ENCODE results near the gene NKD1.

NKD1 gene

DNA sequence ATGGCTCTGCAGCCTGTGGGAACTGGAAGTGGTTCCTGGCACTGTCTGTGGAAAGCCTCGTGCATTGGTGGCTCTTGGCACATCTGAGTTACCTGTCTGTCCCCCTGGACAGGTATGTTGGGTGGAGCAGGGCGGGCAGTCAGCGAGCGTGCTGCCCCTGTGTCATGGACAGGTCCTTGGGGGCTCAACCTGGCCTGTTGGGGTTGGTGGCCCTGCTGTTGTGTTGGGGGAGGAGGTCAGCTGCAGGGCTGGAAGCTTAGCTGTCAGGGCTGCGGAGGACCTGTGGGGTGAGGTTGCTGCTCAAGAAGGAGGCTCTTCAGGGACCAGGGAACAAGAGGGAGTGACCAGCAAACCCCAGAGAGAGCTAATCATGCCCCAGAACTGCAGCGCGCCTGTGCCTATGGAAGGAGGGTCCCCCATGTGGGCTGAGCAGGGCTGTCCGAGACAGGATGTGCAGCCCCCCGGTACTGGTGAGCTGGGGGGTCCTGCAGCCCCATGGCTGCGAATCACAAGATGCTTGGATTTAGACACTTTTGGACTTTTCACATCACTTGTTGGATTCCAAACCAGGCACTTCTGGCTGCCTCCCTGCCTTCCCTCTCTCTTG, 7.2 kb downstream of the NKD1 start:
- H3K27ac ChIP-seq = no peak overlapping the region
- no peaks in the 10 kb centered on the region for H3K36me3 ChIP-seq (replicated peaks)
- in situ Hi-C loops (cut with HindIII; ENCODE audit: low pct_ligation_motif_present, low sequenced_read_pairs) = no loop called here
- H3K27me3 ChIP-seq (replicated peaks) = peaks cover 16% of the 10 kb centered on the region
- DNase-seq = no peak
- TF ChIP-seq, protein P1, sequence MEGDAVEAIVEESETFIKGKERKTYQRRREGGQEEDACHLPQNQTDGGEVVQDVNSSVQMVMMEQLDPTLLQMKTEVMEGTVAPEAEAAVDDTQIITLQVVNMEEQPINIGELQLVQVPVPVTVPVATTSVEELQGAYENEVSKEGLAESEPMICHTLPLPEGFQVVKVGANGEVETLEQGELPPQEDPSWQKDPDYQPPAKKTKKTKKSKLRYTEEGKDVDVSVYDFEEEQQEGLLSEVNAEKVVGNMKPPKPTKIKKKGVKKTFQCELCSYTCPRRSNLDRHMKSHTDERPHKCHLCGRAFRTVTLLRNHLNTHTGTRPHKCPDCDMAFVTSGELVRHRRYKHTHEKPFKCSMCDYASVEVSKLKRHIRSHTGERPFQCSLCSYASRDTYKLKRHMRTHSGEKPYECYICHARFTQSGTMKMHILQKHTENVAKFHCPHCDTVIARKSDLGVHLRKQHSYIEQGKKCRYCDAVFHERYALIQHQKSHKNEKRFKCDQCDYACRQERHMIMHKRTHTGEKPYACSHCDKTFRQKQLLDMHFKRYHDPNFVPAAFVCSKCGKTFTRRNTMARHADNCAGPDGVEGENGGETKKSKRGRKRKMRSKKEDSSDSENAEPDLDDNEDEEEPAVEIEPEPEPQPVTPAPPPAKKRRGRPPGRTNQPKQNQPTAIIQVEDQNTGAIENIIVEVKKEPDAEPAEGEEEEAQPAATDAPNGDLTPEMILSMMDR (IDR thresholded peaks at IDR 0.05; ENCODE audit: low read depth, low read length, missing control alignments) = no peak
- H3K4me3 ChIP-seq (ENCODE audit: low read depth, low read length) = no peak overlapping the region

DNA sequence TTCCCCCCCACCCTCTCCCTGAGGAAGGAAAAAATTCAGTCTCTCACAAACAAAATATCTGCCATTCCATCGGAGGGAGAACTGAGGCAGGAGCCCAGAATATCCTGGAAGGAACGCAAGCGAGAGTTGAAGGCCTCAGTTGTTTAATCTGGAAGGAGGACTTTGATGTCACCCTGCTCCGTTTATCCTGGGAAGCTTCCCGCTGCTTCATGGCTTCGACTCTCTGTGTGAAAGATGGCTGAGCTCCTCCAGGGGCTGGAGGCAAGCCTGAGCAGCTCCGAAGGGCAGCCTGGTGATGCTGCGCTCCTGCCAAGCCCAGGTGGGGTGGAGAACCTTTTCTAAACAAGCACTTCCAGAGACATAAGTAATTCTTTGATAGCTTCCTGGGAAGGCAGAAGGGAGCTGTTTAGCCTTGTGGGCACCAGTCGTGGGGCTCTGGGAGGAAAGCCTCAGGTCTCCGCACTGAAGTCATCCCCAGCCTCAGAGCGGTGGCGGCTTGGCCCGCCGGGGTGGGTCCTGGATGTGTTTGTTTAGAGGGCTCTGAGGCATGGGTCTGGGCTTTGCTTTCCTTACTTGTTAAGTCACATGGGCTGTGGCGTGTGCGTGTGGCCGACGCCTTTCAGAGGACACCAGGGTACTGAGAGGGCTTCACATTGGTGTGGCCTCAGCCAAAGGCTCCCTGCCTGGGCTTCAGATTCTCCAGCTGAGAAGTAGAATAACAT, 7.9 kb downstream of the NKD1 start:
- H3K27me3 ChIP-seq (replicated peaks) = peaks cover 13% of the 10 kb centered on the region
- TF ChIP-seq, protein P1 (IDR thresholded peaks at IDR 0.05; ENCODE audit: low read depth, low read length, missing control alignments) = no peak

DNA sequence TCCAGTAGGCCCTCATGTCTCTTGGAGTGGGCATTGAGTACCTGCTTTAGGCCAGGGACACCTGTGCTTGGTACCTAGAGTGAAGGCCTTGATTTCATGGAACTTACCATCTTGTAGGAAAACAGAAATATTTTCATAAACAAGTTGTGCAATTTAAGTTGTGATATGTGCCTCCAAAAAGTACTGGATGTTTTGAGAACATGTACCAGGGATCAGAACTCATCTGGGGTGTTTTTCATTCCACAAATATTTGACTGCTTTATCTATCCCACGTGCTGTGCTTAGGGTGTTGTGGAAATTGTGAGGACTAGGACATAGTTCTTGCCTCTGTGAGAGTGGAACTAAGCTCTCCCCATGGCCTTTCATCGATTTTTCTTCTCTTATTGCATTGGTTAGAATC, 8.8 kb downstream of the NKD1 start:
- in situ Hi-C loops (cut with HindIII; ENCODE audit: low pct_ligation_motif_present, low sequenced_read_pairs) = no loop called here

More for the DNA sequence above, 7.9 kb downstream of the NKD1 start:
- Histone ChIP-seq H3K4me3 (ENCODE audit: low read depth, low read length) (no peak overlapping the region), H3K36me3 (replicated peaks) (no peaks in the 10 kb centered on the region), H3K27ac (no peak overlapping the region)
- in situ Hi-C loops (cut with HindIII; ENCODE audit: low pct_ligation_motif_present, low sequenced_read_pairs) = no loop called here
- DNase-seq = no peak

DNA sequence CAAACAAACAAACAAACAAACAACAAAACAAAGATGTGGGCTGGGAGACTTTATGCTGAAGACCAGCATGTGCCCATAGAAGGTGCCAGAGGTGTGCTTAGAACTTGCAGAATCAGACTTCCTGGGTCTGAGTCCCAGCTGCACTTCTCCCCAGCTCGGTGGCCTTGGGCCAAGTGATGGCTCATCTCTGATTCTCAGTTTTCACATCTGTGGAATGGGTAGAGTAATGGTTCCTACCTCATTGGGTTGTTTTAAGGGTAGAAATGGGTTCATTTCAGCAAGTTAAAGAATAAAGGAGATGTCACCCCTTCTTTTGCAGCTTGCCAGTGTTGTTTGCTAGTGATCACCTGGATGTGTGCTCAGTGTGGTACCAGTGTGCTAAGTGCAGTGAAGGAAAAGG, 10.7 kb downstream of the NKD1 start:
- TF ChIP-seq, protein P1 (IDR thresholded peaks at IDR 0.05; ENCODE audit: low read depth, low read length, missing control alignments) = no peak
- in situ Hi-C loops (cut with HindIII; ENCODE audit: low pct_ligation_motif_present, low sequenced_read_pairs) = no loop called here
- DNase-seq = no peak
- H3K27ac ChIP-seq = no peak overlapping the region
- no peak overlapping the region for H3K4me3 ChIP-seq (ENCODE audit: low read depth, low read length)
- H3K27me3 ChIP-seq (replicated peaks) = peaks cover 3% of the 10 kb centered on the region
- H3K36me3 ChIP-seq (replicated peaks) = no peaks in the 10 kb centered on the region

More for the DNA sequence above, 8.8 kb downstream of the NKD1 start:
- TF ChIP-seq, protein P1 (IDR thresholded peaks at IDR 0.05; ENCODE audit: low read depth, low read length, missing control alignments) = no peak
- no peaks in the 10 kb centered on the region for H3K36me3 ChIP-seq (replicated peaks)
- DNase-seq = no peak
- no peak overlapping the region for H3K4me3 ChIP-seq (ENCODE audit: low read depth, low read length)
- H3K27ac ChIP-seq = no peak overlapping the region
- H3K27me3 ChIP-seq (replicated peaks) = peaks cover 7% of the 10 kb centered on the region

DNA sequence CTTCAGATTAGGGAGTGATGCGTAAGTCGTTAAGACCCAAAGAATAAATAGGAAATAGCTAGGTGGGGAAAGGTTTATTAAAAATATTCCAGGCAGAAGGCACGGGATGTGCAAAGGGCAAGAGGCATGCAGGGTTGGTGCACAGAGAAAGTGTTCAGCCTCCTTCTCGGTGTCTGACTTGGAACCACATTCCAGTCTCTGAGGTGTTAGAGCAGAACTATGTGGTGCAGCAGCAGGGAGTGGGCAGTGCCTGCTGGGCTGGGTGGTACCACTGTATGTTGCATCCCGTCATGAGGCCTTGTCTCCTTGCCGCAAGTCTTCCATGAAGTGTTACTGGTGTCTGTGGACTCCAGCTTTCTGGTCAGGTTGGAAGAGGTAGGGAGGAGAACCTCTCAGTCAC, 11.1 kb downstream of the NKD1 start:
- Histone ChIP-seq H3K4me3 (ENCODE audit: low read depth, low read length) (no peak overlapping the region), H3K27ac (no peak overlapping the region), H3K27me3 (replicated peaks) (peaks cover 3% of the 10 kb centered on the region), H3K36me3 (replicated peaks) (no peaks in the 10 kb centered on the region)
- in situ Hi-C loops (cut with HindIII; ENCODE audit: low pct_ligation_motif_present, low sequenced_read_pairs) = no loop called here
- no peak for DNase-seq
- TF ChIP-seq, protein P1 (IDR thresholded peaks at IDR 0.05; ENCODE audit: low read depth, low read length, missing control alignments) = no peak
